GM12892 (cell line): ENCODE results near the gene TLE3.

Experiments
- POLR2A ChIP-seq: IDR thresholded peaks from 2 replicates; pipeline ENCODE4 v1.6.1; 2011; ENCODE audit warnings: low read depth, low read length, control low read depth
- POLR2AphosphoS5 ChIP-seq: IDR thresholded peaks from 2 replicates; pipeline ENCODE4 v1.6.1; 2011; ENCODE audit warnings: low read depth, low read length, control low read depth

- TF ChIP-seq POLR2A: no peak
- no peak for TF ChIP-seq POLR2AphosphoS5
Observed at GRCh38 chr15:70118599-70118998, 20.9 kb upstream of the TLE3 start.
